ENCODE measurements around the gene PTPRN2.
"Not testable (repeated sequence)": the region's sequence is repeated elsewhere in the genome, so short reads cannot be mapped to it uniquely, and the experiment has no call there.

PTPRN2 gene

GRCh38 chr7:157671358-157672255 is 916.0 kb downstream of the PTPRN2 start:
- DNase-seq = peak; percentile 25

DNA sequence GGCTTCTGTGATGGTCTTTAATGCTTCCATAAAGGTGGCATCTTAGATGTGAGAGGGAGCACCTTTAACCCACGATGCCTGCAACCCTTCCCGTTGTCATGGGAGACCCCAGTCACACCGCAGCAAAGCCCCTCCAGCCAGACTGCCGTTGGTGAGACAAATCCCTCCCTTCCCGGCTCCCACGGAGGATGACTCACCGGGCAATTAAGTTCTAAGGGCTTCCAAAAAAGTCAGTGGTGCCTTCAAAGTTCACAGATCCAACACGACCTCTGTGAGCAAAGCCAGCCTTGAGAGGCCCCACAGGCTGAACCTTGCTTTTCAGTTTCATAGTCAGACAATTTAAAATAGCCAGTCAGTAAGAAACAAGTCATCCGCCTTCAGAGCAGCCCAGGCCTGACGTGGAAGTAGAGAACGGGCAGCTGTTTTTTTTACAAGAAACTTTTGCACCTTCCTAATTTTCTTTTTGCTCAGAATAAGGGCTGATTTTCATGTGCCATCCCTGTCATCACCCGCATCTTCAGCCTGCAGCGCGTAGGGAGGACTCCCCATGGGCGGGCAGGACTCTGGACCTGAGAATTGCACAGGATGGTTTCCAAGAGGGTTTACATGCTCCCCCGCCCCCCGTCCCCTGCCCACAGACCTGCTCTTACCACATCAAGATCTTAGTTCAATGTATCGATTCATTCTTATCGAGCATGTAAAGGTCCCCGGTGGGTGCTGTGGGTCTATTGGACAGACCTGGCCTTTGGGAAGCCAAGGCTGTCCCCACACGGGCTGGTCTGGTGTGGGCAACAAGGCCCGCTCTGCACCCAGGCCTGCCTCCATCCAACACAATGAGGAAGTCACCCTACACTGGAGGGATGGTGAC is 916.9 kb downstream of the PTPRN2 start:
- peak; percentile 32 for DNase-seq

DNA sequence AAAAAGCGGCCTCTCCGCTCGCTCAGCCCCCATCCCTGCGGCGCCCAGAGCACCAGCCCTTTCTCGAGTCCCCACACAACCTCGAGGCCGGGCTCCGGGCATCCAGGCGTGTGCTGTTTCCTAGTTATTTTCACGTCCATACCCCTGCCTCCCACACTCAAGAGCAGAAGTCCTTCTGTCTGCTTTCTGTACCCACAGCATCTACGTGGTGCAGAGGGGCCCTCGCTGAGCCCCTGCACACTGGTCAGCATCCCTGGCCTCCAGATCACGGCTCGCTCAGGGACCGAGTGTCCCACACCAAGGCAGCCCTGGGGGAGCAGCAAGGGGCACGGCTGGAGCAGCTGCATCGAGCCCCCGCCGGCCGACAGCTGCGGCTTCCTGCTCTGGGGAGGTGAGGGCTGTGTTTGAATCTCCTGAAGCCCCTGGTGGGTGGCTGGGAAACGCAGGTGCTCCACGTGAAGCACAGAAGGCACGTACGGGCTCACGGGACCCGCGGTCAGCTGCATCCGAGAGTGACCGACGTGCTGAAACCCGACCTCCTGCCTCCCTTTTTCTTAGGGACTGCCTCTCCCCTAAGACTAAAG is 917.8 kb downstream of the PTPRN2 start:
- DNase-seq = no peak

GRCh38 chr7:157668884-157669767 is 918.5 kb downstream of the PTPRN2 start:
- DNase-seq = no peak

DNA sequence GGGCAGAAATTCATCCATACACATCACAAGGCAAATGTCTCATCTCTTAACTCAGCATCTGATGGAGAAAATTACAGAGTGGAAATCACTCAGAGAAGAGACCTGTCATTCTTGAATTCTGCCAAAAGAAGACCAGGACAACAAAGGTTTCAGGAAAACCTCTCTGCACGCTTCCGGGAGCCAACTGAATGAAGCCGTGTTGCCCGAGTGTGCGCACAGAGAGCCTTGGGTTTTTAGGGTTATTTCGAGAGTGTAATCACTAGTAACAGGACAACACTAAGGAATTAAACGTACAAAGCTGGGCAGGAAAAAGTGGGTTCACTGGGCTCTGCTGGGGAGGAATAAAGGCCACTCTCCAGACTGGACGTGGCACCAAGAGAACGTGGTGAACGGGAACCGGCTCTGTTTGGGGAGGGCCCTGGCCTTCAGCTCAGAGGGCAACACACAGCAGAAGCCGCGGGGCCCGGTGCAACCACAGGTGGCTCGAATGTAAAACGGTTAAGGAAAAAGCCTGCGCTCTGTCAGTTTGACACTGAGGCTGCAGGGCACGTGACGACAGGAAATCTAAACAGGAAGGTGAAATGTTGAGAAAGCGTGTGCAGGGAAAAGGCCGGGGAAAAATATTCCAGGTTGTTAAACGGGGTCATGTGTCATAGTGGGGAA is 919.3 kb downstream of the PTPRN2 start:
- DNase-seq = no peak

GRCh38 chr7:157667731-157668130 is 919.9 kb downstream of the PTPRN2 start:
- no peak for DNase-seq

GRCh38 chr7:157667261-157667660 is 920.4 kb downstream of the PTPRN2 start:
- DNase-seq = no peak

GRCh38 chr7:157666530-157667040 is 921.0 kb downstream of the PTPRN2 start:
- DNase-seq = no peak

- not testable (repeated sequence) for DNase-seq
Measured at GRCh38 chr7:157665634-157665988, 922.0 kb downstream of the PTPRN2 start.

DNA sequence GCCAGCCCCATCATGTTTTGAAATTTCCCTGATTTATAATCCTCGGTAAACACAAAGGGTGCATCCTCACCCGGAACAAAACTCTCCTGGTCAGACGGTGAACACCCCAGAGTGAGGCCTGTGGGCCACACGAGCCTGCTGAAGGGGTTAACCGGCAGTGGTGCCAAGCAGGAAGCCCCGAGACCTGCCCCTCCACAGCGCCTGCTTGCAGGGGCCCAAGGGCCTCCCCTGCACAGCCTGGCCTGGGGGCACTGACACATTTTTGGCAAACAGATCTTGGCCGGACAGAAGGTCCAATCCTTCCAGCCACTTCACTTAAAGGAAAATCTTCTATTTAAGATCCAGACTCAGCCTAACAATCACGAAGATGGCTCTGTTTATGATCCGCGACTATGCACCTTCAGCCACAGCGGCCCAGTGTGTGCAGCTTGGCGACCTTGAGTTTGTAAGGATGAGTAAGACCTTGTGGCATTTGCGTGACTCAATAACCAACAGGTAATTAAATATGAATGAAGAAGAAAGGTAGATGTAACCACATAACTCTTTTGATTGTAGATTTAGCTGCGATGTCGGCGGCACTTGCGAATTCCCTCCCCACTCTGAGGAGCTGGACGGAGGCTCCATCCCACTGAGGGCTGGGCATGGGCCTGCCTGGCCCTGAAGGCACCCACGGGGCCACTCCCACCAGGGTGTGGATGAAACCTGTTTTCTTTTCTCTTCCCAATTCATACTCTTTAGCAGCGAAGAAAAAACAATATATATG is 922.6 kb downstream of the PTPRN2 start:
- DNase-seq = no peak

- no peak for DNase-seq
Measured at GRCh38 chr7:157664034-157664433, 923.6 kb downstream of the PTPRN2 start.

DNA sequence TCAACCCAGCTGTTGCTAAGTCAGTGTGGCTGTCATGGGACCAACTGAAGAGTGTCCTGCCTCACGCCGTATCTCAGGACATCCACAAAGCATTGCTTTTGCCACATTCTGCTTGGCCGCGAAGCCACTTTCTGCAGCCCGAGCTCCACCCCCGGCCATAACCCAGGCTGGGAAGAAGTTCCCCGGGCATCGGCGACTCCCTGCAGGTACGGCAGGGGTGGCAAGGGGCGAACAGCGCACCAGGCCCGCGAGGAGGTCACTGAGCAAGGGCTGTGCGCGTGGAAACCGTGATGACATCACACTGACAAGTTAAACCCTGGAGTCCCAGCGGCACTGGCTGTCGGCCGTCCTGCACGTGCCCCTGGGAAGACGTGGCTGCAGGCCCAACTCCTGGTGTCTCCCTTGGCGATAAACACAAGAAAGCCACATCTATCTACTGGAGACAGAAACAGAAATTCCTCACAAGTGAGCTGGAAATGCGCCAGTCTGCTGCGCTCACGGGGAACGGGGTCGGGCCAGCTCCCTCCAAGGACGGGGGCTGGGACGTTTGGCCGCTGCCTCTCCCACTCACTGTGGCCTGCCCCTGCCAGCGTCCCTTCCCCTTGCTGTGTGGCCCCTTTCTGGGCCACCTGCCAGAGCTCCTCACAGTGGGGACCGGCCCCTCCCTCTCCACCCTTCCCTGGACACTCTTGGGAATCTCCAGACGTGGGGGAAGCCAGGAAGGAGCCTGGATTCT is 924.5 kb downstream of the PTPRN2 start:
- DNase-seq = no peak

DNA sequence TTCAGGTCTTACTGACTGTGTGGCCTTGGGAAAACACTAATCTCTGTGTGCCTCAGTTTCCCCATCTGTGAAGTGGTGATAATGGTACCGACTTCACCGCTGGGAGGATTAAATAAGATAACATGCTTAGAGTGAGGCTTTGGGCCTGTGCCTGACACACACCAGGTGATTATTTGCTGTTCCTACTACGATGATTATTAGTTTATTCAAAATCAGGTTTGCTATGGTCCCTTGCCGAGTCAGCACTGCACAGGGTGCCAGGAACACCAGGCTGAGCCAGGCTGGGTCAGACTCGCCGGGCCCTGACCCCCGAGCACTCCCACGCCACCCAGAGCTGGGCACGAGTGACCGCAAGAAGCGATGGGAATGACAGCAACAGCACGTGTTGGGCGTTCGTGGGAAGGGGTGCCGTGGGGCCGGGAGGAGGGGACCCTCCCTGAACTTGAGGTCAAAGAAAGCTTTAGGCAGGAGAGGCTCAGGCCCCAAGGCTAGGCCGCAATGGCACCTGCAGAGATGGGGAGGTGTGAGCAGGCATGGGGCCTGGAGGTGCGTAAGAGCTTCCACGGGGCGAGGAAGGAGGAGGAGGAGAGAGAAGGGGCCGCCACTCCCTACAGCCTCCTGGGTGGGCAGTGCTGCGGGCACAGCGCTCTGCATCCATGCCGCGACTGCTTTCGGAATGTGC is 925.4 kb downstream of the PTPRN2 start:
- no peak for DNase-seq

DNA sequence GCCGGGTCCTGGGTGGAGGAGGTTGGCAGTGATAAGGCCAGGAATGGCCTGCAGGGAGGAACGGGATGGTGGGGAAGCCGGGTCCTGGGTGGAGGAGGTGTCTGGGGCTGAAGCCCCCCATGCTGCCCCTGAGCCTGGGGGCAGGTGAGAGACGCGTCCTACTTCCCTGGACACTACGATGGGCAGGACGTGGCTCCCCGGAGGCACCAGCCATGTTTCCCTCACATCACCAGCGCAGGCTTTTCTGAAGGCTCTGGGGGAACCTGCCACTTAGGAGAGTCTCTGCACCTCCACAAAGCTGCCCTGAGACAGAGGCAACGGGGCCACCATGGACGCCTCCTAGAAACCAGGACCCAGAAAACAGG is 926.0 kb downstream of the PTPRN2 start:
- no peak for DNase-seq

GRCh38 chr7:157660971-157661610 is 926.5 kb downstream of the PTPRN2 start:
- no peak for DNase-seq

DNA sequence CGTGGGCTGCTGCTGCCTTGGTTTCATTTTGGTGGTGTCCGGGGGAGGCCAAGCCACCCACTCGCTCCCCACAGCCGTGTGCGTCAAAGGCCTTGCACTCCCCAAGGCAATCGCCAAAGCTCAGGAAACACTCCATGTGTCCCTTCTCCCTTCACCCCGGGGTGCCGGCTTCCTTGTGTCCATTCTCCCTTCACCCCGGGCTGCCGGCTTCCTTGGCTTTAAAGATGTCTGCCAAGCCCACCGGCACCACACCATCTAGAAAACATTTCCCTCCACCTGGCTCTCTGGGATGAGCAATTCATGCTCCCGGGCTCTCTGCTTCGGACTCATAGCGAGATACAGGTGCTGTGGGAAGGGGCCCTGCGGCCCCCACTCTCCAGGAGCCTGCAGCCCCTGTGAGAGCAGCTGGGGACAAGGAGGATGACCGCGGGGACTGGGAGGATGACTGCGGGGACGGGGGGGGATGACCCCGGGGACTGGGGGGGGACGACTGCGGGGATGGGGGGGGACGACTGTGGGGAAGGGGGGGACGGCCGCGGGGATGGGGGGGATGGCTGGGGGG is 928.7 kb downstream of the PTPRN2 start:
- peak; percentile 17 for DNase-seq

GRCh38 chr7:157657741-157658740 is 929.6 kb downstream of the PTPRN2 start:
- DNase-seq = peak; percentile 23
